ENCODE data around the gene SLC29A3.

SLC29A3 gene

DNA sequence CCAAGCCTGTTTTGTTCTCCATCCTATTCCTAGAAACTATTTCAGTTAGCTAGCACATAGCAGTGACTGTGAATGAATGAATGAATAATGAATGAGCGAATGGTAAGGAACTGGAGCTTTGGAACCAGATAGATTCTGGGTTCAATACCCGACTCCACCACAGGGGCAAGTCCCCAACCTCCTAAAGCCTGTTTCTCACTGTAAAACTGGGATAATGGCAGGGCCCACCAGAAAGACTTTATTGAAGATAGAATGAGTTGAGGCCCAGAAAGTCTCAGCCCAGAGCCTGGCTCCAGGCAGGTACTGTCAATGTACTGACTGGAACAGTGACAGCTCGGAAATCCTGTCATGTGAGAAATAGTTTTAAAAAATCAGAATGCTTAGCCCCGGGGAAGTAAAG lies 76.6 kb downstream of the SLC29A3 start:
- DNase-seq, result no peak

DNA sequence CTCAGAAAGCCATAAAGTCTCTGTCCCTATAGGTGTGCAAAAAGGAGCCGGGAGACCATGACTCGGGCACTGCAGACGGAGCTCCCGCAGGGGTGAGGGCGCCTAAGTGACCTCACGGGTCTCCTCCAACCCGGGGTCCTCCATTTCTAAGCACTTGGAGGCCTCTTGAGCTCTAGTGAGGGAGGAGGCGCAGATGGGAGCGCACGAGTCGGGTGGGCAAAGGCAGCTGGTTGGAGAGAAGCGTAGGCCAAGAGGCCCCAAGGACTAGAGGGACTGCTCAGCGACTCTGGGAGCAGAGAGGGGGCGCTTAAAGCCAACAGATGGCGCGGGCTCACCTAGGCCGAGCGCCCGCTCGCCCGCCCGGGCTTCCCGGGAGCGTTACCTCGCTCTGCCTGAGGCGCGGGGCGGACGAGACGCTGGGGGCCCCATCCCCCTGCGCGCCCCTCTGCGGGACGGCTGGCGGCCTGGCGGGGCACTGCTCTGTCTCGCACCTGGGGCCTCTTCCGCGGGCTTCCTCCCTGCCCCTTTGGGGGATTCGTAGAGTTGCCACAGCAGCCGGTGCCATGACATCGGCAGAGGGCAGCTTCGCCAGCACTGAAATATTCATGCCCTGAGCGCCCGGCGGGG lies 77.1 kb downstream of the SLC29A3 start:
- DNase-seq, result peak; percentile 4 to 71

DNA sequence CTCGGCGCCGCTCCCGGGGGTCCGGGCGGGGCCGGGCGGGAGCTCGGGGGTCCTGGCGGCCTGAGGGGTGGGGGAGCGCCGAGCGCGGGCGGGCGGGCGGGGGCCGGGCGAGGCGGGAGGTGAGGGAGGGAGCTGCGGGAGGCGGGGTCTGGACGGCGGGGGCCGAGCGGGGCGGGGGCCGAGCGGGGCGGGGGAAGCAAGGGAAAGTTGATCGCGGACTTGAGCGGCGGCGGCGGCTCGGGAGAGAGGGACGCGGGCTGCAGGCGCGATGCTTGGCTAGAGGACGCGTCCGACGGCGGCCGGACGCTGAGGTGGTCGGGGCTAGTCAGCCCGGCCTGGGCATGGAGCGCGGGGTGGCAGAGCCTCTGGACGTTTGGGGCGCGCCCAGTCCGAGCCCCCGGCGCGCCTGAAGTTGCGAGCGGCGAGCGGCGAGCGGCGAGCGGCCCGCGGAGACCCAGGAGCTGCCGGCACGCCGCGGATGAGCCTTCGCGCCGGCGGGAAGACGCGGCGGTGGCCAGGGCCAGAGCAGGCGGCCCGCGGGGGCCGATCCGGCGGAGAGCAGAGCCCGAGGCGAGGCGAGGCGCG lies 77.7 kb downstream of the SLC29A3 start, which contains the start of gene CDH23:
Gene CDH23 (plus strand): TSS at position 210 of the 585 bp plus-strand sequence. CDS start 42,912 bp downstream, outside the sequence.
- peak in 1 of 2 experiments; percentile 10 for DNase-seq

GRCh38 chr10:71397296-71398212 lies 78.5 kb downstream of the SLC29A3 start:
- peak in 1 of 2 experiments; percentile 3 for DNase-seq

DNA sequence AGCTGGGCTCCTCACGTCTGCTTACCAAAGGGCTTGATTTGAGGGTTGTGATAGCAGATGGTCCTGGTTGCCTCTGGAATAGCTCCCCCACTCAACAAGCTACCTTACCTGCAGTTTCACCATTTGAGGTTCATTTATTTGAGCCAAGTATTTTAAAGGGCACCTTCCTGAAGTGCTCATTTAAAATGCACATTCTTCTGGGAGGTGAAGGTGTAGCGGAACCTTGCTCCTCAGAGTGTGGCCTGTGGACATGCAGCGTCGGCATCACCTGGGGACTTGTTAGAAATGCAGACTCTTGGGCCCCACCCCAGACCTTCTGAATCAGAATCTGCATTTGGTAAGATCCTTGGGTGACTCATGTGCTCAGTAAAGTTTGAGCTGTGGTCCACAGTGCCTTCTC lies 79.9 kb downstream of the SLC29A3 start:
- no peak for DNase-seq

DNA sequence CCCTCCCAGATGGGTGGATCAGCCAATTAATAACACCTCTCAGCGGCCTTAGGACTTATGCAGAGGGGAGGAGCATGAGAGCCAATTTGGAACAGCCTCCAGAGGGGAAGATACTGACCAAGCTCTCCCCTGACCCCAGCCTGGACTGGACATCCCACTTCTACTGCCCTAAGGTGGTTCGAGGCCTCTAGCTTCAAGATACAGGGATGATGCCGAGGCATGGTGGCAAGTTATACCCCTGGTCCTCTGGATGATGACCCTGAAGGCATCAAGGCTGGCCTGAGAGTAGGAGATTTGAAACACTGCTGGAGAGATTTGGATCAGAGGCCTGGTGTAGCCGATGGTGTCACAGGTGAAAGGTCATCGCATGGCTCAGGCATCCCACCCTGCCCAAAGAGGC lies 80.9 kb downstream of the SLC29A3 start:
- DNase-seq, result no peak

DNA sequence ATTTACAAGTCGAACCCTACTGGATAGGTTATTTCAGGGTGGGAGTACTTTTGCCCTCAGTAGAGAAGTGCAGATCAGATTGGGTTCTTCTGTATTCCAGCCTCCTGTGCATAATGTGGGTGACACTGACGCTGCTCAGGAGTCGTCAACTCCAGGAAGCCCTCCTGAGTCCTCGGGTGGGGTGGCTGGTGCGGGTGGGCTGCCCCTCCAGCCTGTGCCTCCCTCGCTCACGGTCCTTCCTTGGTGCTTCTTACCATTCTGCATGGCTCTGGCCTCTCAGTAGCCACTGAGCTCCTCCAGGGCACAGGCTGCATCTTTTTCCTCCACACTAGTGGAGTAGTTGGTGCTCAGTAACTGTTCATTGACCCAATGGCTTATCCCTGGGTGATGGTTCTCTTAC lies 82.0 kb downstream of the SLC29A3 start:
- DNase-seq, result no peak

- no peak for DNase-seq
These were observed 82.9 kb downstream of the SLC29A3 start for GRCh38 chr10:71402005-71402404.

GRCh38 chr10:71404503-71405295 lies 85.6 kb downstream of the SLC29A3 start:
- no peak for DNase-seq

- no peak for DNase-seq
These were observed 87.8 kb downstream of the SLC29A3 start for GRCh38 chr10:71406878-71407277.

GRCh38 chr10:71408436-71409225 lies 89.6 kb downstream of the SLC29A3 start:
- DNase-seq, result no peak

GRCh38 chr10:71409516-71410104 lies 90.6 kb downstream of the SLC29A3 start:
- no peak for DNase-seq

All from NCI-H446 (cell line).